ENCODE data around the gene C11orf24.
"Not testable (repeated sequence)": the region's sequence is repeated elsewhere in the genome, so short reads cannot be mapped to it uniquely, and the experiment has no call there.

The C11orf24 gene

GRCh38 chr11:68259122-68259959 lies 12.4 kb downstream of the C11orf24 start:
- TF ChIP-seq POLR2A (IDR thresholded peaks at IDR 0.05; ENCODE audit: low read depth, low read length) = no peak
- FAIRE-seq = no peak
- no peak for DNase-seq (ENCODE audit: insufficient read length, low spot score)

- TF ChIP-seq POLR2A (IDR thresholded peaks at IDR 0.05; ENCODE audit: low read depth, low read length) = no peak
- FAIRE-seq (no peak), DNase-seq (ENCODE audit: insufficient read length, low spot score) (no peak)
These were observed 13.4 kb downstream of the C11orf24 start for GRCh38 chr11:68258363-68258765.

GRCh38 chr11:68257477-68258362 lies 14.1 kb downstream of the C11orf24 start:
- no peak for TF ChIP-seq POLR2A (IDR thresholded peaks at IDR 0.05; ENCODE audit: low read depth, low read length)
- FAIRE-seq (no peak), DNase-seq (ENCODE audit: insufficient read length, low spot score) (peak; percentile 87)

GRCh38 chr11:68256331-68256741 lies 15.4 kb downstream of the C11orf24 start:
- DNase-seq (ENCODE audit: insufficient read length, low spot score) = peak; percentile 31
- no peak for TF ChIP-seq POLR2A (IDR thresholded peaks at IDR 0.05; ENCODE audit: low read depth, low read length)
- FAIRE-seq = no peak

GRCh38 chr11:68255526-68255925 lies 16.2 kb downstream of the C11orf24 start:
- TF ChIP-seq POLR2A (IDR thresholded peaks at IDR 0.05; ENCODE audit: low read depth, low read length) = no peak
- FAIRE-seq = no peak
- DNase-seq (ENCODE audit: insufficient read length, low spot score) = no peak

DNA sequence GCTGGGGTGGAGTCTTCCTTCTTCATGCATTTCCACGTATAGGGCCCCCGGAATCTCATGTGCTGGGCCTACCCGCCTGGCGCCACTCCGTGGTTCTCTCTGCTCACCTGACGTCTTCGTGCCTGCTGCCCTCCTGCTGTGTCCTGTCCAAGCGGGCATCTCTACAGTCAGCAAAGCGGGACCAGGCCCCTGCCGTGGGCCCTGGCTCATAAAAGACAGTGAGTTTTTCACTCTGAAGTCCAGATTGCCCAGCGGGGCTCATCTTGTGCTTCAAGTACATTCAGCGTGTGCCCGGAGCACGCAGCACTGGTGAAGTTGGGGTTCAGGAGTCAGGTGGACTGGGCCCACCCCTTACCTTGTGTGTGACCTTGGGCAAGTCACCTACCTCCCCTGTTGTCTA lies 17.4 kb downstream of the C11orf24 start:
- DNase-seq (ENCODE audit: insufficient read length, low spot score) (no peak), FAIRE-seq (no peak)
- no peak for TF ChIP-seq POLR2A (IDR thresholded peaks at IDR 0.05; ENCODE audit: low read depth, low read length)

DNA sequence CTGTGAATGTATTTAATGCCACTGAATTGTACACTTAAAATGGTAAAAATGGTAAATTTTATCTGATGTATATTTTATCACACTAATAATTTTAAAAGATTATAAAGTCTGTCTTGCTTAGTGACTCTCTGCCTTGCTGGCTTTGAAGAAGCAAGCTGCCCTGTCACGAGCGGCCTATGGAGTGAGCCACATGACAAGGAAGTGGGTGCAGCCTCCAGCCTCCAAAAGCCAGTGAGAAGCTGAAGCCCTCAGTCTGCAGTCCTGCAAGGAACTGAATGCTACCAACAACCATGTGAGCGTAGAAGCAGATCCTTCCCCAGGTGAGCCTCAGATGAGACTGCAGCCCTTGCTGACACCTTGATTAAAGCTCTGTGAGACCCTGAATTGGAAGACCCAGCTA lies 20.0 kb downstream of the C11orf24 start:
- DNase-seq (ENCODE audit: insufficient read length, low spot score) (no peak), FAIRE-seq (no peak)
- TF ChIP-seq POLR2A (IDR thresholded peaks at IDR 0.05; ENCODE audit: low read depth, low read length) = no peak

GRCh38 chr11:68244912-68245311 lies 26.9 kb downstream of the C11orf24 start:
- FAIRE-seq = not testable (repeated sequence)

DNA sequence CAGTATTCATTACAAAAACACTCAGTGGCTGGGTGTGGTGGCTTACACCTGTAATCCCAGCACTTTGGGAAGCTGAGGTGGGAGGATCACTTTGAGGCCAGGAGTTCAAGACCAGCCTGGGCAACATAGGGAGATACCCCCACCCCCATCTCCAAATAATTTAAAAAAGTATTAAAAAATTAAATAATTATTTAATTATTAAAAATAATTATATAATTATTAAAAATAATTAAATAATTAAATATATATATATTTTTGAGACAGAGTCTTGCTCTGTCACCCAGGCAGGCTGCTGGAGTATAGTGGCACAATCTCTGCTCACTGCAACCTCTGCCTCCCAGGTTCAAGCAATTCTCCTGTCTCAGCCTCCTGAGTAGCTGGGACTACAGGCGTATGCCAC lies 27.9 kb downstream of the C11orf24 start:
- not testable (repeated sequence) for FAIRE-seq

More at GRCh38 chr11:68244912-68245311, 26.9 kb downstream of the C11orf24 start:
- not testable (repeated sequence) for DNase-seq (ENCODE audit: insufficient read length, low spot score)

DNA sequence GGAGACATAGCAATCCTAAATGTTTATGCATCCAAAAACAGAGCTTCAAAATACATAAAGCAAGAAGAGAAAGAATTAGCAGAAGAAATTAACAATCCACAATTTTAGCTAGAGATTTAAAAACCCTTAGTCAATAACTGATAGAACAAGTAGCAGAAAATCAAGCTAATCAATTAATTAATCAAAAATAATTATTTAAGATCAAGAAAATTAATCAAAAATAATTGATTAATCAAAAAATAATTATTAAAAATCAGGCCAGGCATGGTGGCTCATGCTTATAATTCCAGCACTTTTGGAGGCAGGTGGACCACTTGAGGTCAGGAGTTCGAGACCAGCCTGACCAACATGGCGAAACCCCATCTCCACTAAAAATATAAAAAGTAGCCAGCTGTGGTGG lies 29.2 kb downstream of the C11orf24 start:
- no peak for TF ChIP-seq POLR2A (IDR thresholded peaks at IDR 0.05; ENCODE audit: low read depth, low read length)
- FAIRE-seq = no peak
- DNase-seq (ENCODE audit: insufficient read length, low spot score) = no peak

More for the DNA sequence above, 27.9 kb downstream of the C11orf24 start:
- DNase-seq (ENCODE audit: insufficient read length, low spot score) = not testable (repeated sequence)

- no peak for DNase-seq (ENCODE audit: insufficient read length, low spot score)
- no peak for TF ChIP-seq POLR2A (IDR thresholded peaks at IDR 0.05; ENCODE audit: low read depth, low read length)
- no peak for FAIRE-seq
These were observed 40.2 kb downstream of the C11orf24 start for GRCh38 chr11:68231621-68232020.

GRCh38 chr11:68229601-68230000 lies 42.2 kb downstream of the C11orf24 start:
- FAIRE-seq = no peak
- TF ChIP-seq POLR2A (IDR thresholded peaks at IDR 0.05; ENCODE audit: low read depth, low read length) = no peak

GRCh38 chr11:68226421-68226820 lies 45.4 kb downstream of the C11orf24 start:
- TF ChIP-seq POLR2A (IDR thresholded peaks at IDR 0.05; ENCODE audit: low read depth, low read length) = no peak
- FAIRE-seq (no peak), DNase-seq (ENCODE audit: insufficient read length, low spot score) (no peak)

More at GRCh38 chr11:68229601-68230000, 42.2 kb downstream of the C11orf24 start:
- no peak for DNase-seq (ENCODE audit: insufficient read length, low spot score)

DNA sequence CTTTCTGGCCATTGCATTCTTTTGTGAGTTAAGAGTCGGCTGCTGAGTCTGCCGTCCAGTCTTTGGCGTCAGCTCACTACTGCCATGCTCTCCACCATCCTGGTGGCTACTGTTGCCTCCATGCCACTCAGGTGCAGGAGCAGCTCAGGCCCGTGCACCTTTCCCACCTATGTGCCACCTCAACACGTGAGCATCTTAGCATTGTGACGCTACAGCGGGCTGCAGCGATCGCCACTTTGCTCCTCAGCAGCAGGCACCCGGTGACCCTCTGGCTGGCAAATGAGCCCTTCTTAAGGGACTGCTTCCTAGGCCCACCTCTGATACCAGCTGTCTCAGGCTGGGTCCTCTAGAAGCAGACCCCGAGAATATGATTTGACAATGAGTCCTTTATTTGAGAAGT lies 47.2 kb downstream of the C11orf24 start:
- no peak for TF ChIP-seq POLR2A (IDR thresholded peaks at IDR 0.05; ENCODE audit: low read depth, low read length)
- FAIRE-seq (no peak), DNase-seq (ENCODE audit: insufficient read length, low spot score) (no peak)

All from H54 (cell line).